Measurements from ENCODE around the gene ZKSCAN1.

The ZKSCAN1 gene

GRCh38 chr7:100035876-100036275 lies 20.5 kb downstream of the ZKSCAN1 start:
- Histone ChIP-seq H3K27ac (peak overlapping the region; percentile 70), H3K27me3 (replicated peaks) (no peaks in the 10 kb centered on the region), H3K4me3 (ENCODE audit: low read depth, low read length) (no peak overlapping the region), H3K36me3 (replicated peaks) (peaks cover 53% of the 10 kb centered on the region)
- no peak for DNase-seq
- no peak for TF ChIP-seq CTCF (IDR thresholded peaks at IDR 0.05; ENCODE audit: low read depth, low read length, missing control alignments)
- in situ Hi-C loops (cut with HindIII; ENCODE audit: low pct_ligation_motif_present, low sequenced_read_pairs) = no loop called here

DNA sequence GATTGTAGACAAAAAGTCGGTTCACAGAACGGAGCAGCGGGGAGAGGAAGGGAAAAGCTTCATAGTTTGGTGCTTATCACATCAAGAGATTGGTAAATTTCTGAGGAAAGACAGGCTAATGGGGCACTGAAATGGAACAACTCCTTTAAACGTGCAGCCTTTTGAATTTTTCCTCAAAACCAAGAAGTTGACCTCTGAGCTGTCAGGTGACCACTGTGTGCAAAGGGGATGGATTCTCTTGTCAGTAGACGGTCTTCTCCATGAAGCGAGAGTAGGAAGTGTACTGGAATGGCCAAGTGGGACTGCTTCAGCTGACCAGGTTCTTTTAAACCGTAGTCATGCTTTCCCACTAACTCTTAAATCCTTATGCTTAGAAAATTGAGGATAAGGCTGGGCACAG lies 22.9 kb downstream of the ZKSCAN1 start:
- Histone ChIP-seq H3K27ac (no peak overlapping the region), H3K4me3 (ENCODE audit: low read depth, low read length) (no peak overlapping the region), H3K36me3 (replicated peaks) (peaks cover 31% of the 10 kb centered on the region), H3K27me3 (replicated peaks) (no peaks in the 10 kb centered on the region)
- TF ChIP-seq CTCF (IDR thresholded peaks at IDR 0.05; ENCODE audit: low read depth, low read length, missing control alignments) = no peak
- in situ Hi-C loops (cut with HindIII; ENCODE audit: low pct_ligation_motif_present, low sequenced_read_pairs) = no loop called here
- no peak for DNase-seq

GRCh38 chr7:100040575-100040974 lies 25.2 kb downstream of the ZKSCAN1 start:
- Histone ChIP-seq H3K27me3 (replicated peaks) (no peaks in the 10 kb centered on the region), H3K27ac (no peak overlapping the region), H3K4me3 (ENCODE audit: low read depth, low read length) (no peak overlapping the region), H3K36me3 (replicated peaks) (peaks cover 10% of the 10 kb centered on the region)
- TF ChIP-seq CTCF (IDR thresholded peaks at IDR 0.05; ENCODE audit: low read depth, low read length, missing control alignments) = no peak
- DNase-seq = no peak
- in situ Hi-C loops (cut with HindIII; ENCODE audit: low pct_ligation_motif_present, low sequenced_read_pairs) = no loop called here

DNA sequence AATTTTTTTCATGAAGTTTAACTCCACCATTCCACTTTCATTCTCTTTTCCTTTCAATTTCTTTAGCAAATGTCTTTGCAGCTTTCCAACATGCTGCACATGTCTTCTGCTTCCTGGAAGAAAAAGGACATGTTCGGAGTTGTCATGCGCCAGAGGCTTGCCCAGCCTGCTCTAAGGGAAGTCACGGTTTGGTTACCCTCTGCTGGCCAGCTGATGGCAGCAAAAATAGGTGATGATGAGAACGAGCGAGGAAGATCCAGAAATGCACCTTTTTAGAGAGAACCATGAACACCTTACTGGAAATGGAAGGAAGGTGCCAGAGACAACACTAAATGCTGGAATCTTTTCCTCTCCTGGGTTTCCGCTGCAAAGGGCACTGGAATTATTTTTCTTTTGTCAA lies 29.3 kb downstream of the ZKSCAN1 start:
- peak; percentile 15 for TF ChIP-seq CTCF (IDR thresholded peaks at IDR 0.05; ENCODE audit: low read depth, low read length, missing control alignments)
- in situ Hi-C loops (cut with HindIII; ENCODE audit: low pct_ligation_motif_present, low sequenced_read_pairs) = no loop called here
- H3K27me3 ChIP-seq (replicated peaks) = no peaks in the 10 kb centered on the region
- no peak for DNase-seq
- H3K4me3 ChIP-seq (ENCODE audit: low read depth, low read length) = no peak overlapping the region
- H3K36me3 ChIP-seq (replicated peaks) = no peaks in the 10 kb centered on the region
- no peak overlapping the region for H3K27ac ChIP-seq

DNA sequence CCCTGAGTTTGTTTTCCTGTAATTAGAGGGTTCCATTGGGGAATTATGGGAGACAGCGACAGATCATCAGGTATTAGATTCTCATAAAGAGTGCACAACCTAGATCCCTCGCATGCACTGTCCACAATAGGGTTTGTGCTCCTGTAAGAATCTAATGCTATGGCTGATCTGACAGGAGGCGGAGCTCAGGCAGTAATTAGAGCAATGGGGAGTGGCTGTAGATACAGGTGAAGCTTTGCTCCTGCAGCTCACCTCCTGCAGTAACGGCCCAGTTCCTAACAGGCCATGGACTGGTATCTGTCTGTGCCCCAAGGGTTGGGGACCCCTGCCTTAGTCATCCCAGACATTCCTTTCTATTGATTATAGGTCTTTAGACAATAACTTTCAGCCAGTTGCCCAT lies 33.3 kb downstream of the ZKSCAN1 start:
- no peak overlapping the region for H3K27ac ChIP-seq
- no peak for DNase-seq
- TF ChIP-seq CTCF (IDR thresholded peaks at IDR 0.05; ENCODE audit: low read depth, low read length, missing control alignments) = no peak
- H3K27me3 ChIP-seq (replicated peaks) = no peaks in the 10 kb centered on the region
- in situ Hi-C loops (cut with HindIII; ENCODE audit: low pct_ligation_motif_present, low sequenced_read_pairs) = no loop called here
- no peaks in the 10 kb centered on the region for H3K36me3 ChIP-seq (replicated peaks)
- H3K4me3 ChIP-seq (ENCODE audit: low read depth, low read length) = no peak overlapping the region
